Activated CD8-positive, alpha-beta T cell treated with anti-CD3 and anti-CD28 coated beads, Interleukin-2, amount 10 ng/mL, durations not matched to agents 7 days and 5 days (primary cell): ENCODE results near the gene HMGB2. TPM values are rescaled to one million over a fixed set of nuclear protein-coding genes. Genes with fewer than 3 reads are reported as not detected.

Experiments used
- ATAC-seq: fragments of 150-1000 bp; cut with Tn5 transposase; one replicate; pipeline ENCODE4 v1.10.0; 2021; ENCODE audit warnings: moderate library complexity
- CTCF ChIA-PET: fragments of 350-600 bp; sonication (Branson Sonifier 250); formaldehyde crosslinking; loops from one replicate; lab custom pipeline; 2021; ENCODE audit warnings: antibody characterized with exemption; lab: Charles Lee
- POLR2A ChIA-PET: fragments of 350-600 bp; sonication (Branson Sonifier 250); formaldehyde crosslinking; loops from one replicate; lab custom pipeline; 2021; ENCODE audit warnings: antibody characterized with exemption; lab: Charles Lee
- DNase-seq: peaks from one replicate; pipeline ENCODE4 v3.0.0-alpha.2; 2020
- H3K27ac Mint-ChIP-seq: one replicate; pipeline ENCODE4 v1.8.0; 2021; ENCODE audit warnings: mild to moderate bottlenecking, mixed read lengths
- H3K27me3 Mint-ChIP-seq: one replicate; pipeline ENCODE4 v1.8.0; 2021; ENCODE audit warnings: low read depth, mixed read lengths
- H3K36me3 Mint-ChIP-seq: one replicate; pipeline ENCODE4 v1.8.0; 2021; ENCODE audit warnings: low read depth, mixed read lengths
- H3K4me1 Mint-ChIP-seq: one replicate; pipeline ENCODE4 v1.8.0; 2021; ENCODE audit warnings: low read depth, mixed read lengths
- H3K4me3 Mint-ChIP-seq: one replicate; pipeline ENCODE4 v1.8.0; 2021; ENCODE audit warnings: mild to moderate bottlenecking, mixed read lengths
- H3K9me3 Mint-ChIP-seq: one replicate; pipeline ENCODE4 v1.8.0; 2022; ENCODE audit warnings: mixed read lengths; ENCODE audit not compliant: insufficient read depth
- total RNA-seq, 2 experiments: library from RNA; stranded (reverse); gene quantifications; one replicate each; pipeline ENCODE4 v1.2.3, GENCODE V29; 2021

The HMGB2 gene
- total RNA-seq, 2 experiments from 2014 or later = 861 to 891 TPM

DNA sequence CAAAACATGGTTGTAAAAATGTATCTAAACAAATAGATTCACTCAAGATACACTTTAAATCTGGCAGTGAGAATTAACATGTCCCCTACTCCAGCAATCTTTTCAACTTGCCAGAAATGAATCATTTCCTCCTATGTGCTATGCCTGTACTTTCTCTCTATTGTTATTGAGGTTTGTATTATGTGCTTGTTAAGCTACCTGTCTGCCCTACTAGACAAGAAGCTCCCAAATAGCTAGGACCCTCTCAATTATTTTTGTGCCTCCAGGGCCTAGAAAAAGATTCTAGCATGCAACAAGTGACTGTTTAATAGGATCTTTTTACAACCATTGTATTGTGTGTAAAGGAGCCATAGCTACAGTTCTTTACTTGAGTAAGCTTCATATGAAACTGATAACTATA, 33.1 kb upstream of the HMGB2 start:
- POLR2A ChIA-PET = interaction anchor here (0.5 to 9.4 kb wide), 2 partner anchors 33 to 129 kb away, joined by 4 to 329 read pairs; partner anchors contain the start of gene HMGB2
- ATAC-seq (no peak), DNase-seq (no peak)
- CTCF ChIA-PET = interaction anchor here (1.1 to 5.8 kb wide), 5 partner anchors 19 to 354 kb away, joined by 3 to 48 read pairs (median 4); partner anchors contain the start of gene HMGB2
- Mint-ChIP-seq H3K27ac (peak overlapping the region; percentile 35), H3K4me1 (peaks cover 31% of the 10 kb centered on the region), H3K9me3 (no peaks in the 10 kb centered on the region), H3K27me3 (no peaks in the 10 kb centered on the region), H3K36me3 (peaks cover 15% of the 10 kb centered on the region), H3K4me3 (peak overlapping the region; percentile 100)

DNA sequence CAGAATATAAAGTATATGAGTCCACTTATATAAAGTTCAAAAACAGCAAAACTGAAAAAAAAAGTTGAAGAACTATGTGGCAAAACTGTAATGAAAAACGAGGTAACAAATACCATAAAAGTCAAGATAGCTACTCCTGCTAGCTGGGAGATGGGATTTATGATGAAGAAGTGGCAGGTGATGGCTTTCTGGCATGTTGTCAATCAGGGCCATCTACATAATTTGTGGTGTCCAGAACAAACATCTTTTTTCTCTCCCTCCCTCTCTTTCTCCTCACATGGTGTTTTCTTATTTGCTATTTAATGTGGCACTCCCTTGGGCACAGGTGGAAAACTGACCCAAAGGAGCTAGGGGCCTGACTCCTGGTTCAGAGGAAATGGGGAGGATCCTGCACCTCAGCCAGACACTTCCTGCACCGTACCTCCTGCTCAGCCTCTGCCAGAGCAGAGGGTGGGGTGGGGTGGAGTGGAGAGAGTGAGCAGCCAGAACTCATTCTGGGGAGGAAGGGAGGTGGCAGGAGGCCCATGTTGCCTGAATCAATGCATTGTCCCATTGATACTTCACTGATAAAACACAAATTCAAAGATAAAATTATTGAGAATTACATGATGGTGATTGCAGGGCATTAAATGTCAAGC, 31.3 kb upstream of the HMGB2 start:
- Mint-ChIP-seq H3K4me1 (peaks cover 33% of the 10 kb centered on the region), H3K36me3 (peaks cover 11% of the 10 kb centered on the region), H3K27ac (no peak overlapping the region), H3K4me3 (peak overlapping the region; percentile 6), H3K9me3 (no peaks in the 10 kb centered on the region), H3K27me3 (no peaks in the 10 kb centered on the region)
- DNase-seq (peak; percentile 46), ATAC-seq (no peak)
- ChIA-PET CTCF (interaction anchor here (0.9 to 1.5 kb wide), 3 partner anchors 24 to 64 kb away, joined by 3 read pairs; no protein-coding TSS in a partner anchor), POLR2A (interaction anchor here (0.6 to 1.5 kb wide), 2 partner anchors 32 to 35 kb away, joined by 3 to 13 read pairs; partner anchors contain the start of gene HMGB2)

DNA sequence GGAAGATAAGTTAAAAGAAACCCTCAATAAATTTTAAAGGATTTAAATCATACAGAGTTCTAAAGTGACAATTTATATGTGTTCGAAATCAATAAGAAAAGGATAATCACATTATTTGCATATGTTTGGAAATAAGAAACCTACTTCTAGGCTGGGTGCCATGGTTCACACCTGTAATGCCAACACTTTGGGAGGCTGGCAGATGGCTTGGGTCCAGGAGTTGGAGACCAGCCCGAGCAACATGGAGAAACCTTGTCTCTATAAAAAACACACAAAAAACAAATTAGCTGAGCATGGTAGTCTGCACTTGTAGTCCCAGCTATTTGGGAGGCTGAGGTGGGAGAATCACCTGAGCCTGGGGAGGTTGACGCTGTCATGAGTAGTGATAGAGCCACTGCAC, 28.5 kb upstream of the HMGB2 start:
- no peak overlapping the region for H3K27ac Mint-ChIP-seq
- ChIA-PET CTCF (no interaction called here), POLR2A (interaction anchor here (0.6 kb wide), 1 partner anchor 29 kb away, joined by 3 read pairs; the partner anchor contains the start of gene HMGB2)
- peaks cover 3% of the 10 kb centered on the region for H3K27me3 Mint-ChIP-seq
- no peak for ATAC-seq
- no peak overlapping the region for H3K4me3 Mint-ChIP-seq
- no peak for DNase-seq
- peaks cover 10% of the 10 kb centered on the region for H3K36me3 Mint-ChIP-seq
- H3K9me3 Mint-ChIP-seq = no peaks in the 10 kb centered on the region
- H3K4me1 Mint-ChIP-seq = peaks cover 31% of the 10 kb centered on the region

DNA sequence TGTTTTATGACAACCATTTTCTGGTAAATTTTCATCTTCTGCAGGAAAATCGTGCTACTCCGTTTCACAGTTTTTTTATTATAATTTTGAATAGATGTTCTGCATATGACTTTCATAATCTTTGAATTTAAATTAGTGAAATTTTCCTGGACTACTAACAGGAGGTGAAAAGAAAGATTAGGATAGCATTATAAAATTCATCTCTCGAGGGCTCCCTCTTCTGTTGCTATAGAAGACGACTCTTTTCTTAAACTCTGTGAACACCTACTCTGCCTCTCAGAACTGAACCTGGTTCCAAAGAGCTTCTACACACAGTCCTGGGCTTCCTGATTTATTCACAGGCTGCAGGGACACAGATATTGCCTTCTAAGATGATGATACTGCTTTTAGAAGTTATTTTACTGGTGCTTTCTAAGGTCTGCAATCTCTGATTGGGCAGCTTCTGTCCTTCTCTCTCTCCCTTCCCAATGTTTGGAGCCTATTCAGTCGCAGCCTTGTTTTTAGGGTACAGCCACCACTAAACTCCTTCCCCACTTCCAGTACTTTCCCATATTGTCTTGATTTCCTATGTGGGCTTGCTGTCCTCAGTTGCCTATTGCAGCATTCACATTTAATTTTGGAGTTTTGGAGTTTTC, 26.5 kb upstream of the HMGB2 start:
- ATAC-seq (no peak), DNase-seq (no peak)
- Mint-ChIP-seq H3K36me3 (peaks cover 3% of the 10 kb centered on the region), H3K4me1 (peaks cover 16% of the 10 kb centered on the region), H3K4me3 (no peak overlapping the region), H3K27me3 (peaks cover 3% of the 10 kb centered on the region), H3K9me3 (no peaks in the 10 kb centered on the region), H3K27ac (no peak overlapping the region)
- ChIA-PET POLR2A (interaction anchor here (0.6 kb wide), 1 partner anchor 19 kb away, joined by 4 read pairs; no protein-coding TSS in a partner anchor), CTCF (interaction anchor here (0.8 to 2.7 kb wide), 9 partner anchors 11 to 347 kb away, joined by 3 to 10 read pairs (median 4); no protein-coding TSS in a partner anchor)

DNA sequence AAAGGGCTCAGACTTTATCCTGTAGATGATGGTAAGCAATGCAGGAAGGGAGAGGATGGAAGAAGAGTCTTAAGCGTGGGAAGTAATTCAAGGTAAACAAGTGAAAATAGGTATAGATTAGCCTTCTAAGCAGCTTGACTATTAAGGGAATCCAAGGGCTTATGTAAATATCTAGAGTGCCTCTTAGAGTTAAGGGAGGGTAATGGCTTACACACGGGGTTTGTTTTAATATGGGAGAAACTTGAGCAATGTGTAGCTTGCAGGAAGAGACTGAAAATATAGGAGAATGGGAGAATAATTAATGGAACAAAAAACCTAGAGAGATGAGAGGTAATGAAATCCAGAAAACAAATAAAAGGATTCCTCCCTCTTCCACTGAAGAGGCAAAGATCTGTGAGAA, 23.8 kb upstream of the HMGB2 start:
- Mint-ChIP-seq H3K4me1 (peaks cover 9% of the 10 kb centered on the region), H3K27me3 (peaks cover 11% of the 10 kb centered on the region), H3K9me3 (no peaks in the 10 kb centered on the region), H3K27ac (no peak overlapping the region), H3K4me3 (no peak overlapping the region), H3K36me3 (peaks cover 1% of the 10 kb centered on the region)
- no peak for DNase-seq
- CTCF ChIA-PET = interaction anchor here (1.3 to 3.3 kb wide), 2 partner anchors 23 to 39 kb away, joined by 4 to 8 read pairs; partner anchors contain the start of gene HMGB2
- POLR2A ChIA-PET = no interaction called here
- no peak for ATAC-seq

DNA sequence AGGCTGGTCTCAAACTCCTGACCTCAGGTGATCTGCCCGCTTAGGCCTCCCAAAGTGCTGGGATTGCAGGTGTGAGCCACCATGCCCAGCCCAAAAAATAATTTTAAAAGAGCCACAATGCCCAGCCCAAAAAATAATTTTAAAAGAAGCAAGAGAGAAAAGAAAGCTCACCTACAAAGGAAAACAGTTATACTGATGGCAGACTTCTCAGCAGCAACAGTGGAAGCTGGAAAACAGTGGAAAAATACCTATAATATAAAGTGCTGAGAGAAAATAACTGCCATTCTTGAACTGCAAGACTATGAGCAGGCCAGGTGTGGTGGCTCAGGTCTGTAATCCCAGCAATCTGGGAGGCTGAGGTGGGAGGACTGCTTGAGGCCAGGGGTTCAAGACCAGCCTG, 13.3 kb upstream of the HMGB2 start:
- ATAC-seq (no peak), DNase-seq (no peak)
- no peaks in the 10 kb centered on the region for H3K36me3 Mint-ChIP-seq
- no peak overlapping the region for H3K27ac Mint-ChIP-seq
- H3K9me3 Mint-ChIP-seq = no peaks in the 10 kb centered on the region
- H3K4me1 Mint-ChIP-seq = no peaks in the 10 kb centered on the region
- peaks cover 15% of the 10 kb centered on the region for H3K27me3 Mint-ChIP-seq
- POLR2A ChIA-PET = interaction anchor here (1.1 to 2.1 kb wide), 2 partner anchors 13 to 22 kb away, joined by 3 to 9 read pairs; partner anchors contain the start of gene HMGB2
- no peak overlapping the region for H3K4me3 Mint-ChIP-seq
- CTCF ChIA-PET = interaction anchor here (0.7 to 2.7 kb wide), 5 partner anchors 9 to 75 kb away, joined by 3 to 10 read pairs (median 4); no protein-coding TSS in a partner anchor

DNA sequence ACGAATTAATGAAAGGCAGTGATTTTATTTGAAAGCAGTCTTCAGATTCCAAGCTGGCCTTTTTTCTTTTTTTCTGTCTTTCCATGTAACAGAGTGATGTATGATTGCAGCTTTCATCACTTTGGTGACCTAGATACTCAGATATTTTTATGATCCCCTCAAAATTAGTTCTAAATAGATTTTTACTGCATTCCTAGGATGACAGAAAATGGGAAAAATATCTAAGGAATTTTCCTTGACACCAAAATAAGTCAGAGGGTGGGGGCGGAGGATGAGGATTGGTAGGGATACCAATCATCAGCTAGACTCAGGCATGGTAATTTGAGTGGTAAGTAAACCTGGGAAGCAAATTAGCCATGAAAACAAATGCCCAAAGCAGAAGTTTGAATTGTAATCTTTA, 11.9 kb upstream of the HMGB2 start:
- H3K27ac Mint-ChIP-seq = no peak overlapping the region
- ATAC-seq (no peak), DNase-seq (no peak)
- POLR2A ChIA-PET = interaction anchor here (2.1 kb wide), 1 partner anchor 12 kb away, joined by 9 read pairs; the partner anchor contains the start of gene HMGB2
- H3K27me3 Mint-ChIP-seq = peaks cover 17% of the 10 kb centered on the region
- CTCF ChIA-PET = interaction anchor here (2.7 kb wide), 1 partner anchor 44 kb away, joined by 10 read pairs; no protein-coding TSS in a partner anchor
- no peak overlapping the region for H3K4me3 Mint-ChIP-seq
- H3K9me3 Mint-ChIP-seq = no peaks in the 10 kb centered on the region
- H3K4me1 Mint-ChIP-seq = no peaks in the 10 kb centered on the region
- no peaks in the 10 kb centered on the region for H3K36me3 Mint-ChIP-seq

DNA sequence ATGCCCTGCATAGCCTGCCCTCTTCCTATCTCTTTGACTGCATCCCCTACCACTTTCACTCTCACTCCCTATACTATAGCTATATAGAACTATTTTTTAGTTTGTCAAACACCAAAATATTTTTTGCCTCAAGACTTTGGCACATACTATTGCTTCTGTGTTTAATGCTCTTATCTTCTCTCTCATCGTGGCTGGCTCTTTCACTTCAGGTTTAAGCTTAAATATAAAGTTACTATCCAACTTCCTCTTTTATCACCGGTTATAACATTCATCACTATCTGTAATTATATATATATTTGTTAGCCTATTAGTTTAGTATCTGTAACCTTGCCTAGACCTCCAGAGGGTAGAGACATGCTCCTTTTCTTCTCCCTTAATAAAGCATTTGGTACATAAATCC, 11.5 kb upstream of the HMGB2 start:
- no peak overlapping the region for H3K27ac Mint-ChIP-seq
- DNase-seq (no peak), ATAC-seq (no peak)
- CTCF ChIA-PET = interaction anchor here (1.0 to 2.7 kb wide), 2 partner anchors 15 to 44 kb away, joined by 4 to 10 read pairs; no protein-coding TSS in a partner anchor
- POLR2A ChIA-PET = interaction anchor here (2.1 kb wide), 1 partner anchor 12 kb away, joined by 9 read pairs; the partner anchor contains the start of gene HMGB2
- H3K4me3 Mint-ChIP-seq = no peak overlapping the region
- no peaks in the 10 kb centered on the region for H3K4me1 Mint-ChIP-seq
- no peaks in the 10 kb centered on the region for H3K36me3 Mint-ChIP-seq
- H3K27me3 Mint-ChIP-seq = peaks cover 19% of the 10 kb centered on the region
- H3K9me3 Mint-ChIP-seq = no peaks in the 10 kb centered on the region

DNA sequence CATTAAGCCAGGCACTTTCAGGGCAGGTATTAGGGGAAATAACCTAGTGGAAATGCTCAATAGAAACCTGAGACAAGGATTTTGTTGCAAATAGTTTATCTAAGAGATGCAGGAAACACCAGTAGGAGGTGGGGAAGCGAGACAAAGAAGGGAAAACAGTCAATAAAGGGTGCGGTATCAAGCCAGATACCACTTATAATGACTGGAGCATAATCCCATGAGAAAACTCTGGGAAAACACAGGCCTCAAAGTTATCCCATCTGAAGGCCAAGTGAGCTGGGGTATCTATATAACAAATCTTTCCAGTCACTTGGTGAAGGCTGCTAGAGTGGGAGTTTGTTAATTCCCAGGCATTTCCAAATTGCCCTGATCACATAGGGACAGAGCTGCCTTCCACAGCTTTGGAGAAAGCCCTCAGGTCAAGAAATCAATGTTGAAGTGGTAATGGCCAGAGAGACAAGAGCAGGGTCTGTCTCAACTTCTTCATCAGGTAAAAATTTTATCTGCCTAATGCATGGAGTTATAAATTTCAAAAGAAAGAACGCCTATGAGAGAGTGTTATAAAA, 9.8 kb upstream of the HMGB2 start:
- no peak for ATAC-seq

DNA sequence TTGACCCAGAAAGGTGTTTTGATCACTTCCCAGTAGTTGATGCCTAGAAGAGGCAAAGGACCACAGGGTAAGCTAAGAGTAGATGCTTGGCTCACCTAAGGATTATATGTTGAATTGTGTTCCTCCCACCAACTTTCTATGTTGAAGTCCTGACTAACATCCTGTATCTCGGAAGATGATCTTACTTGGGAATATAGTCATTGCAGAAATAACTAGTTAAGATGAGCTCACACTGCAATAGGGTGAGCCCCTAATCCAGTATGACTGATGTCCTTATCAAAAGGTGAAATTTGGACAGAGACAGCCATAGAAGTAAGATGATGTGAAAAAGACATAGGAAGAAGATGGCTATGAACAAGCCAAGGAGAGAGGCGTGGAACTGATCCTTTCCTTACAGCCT, 3.3 kb upstream of the HMGB2 start:
- DNase-seq = no peak
- Mint-ChIP-seq H3K4me1 (peaks cover 19% of the 10 kb centered on the region), H3K27ac (no peak overlapping the region), H3K9me3 (no peaks in the 10 kb centered on the region), H3K27me3 (peaks cover 5% of the 10 kb centered on the region), H3K4me3 (no peak overlapping the region), H3K36me3 (peaks cover 17% of the 10 kb centered on the region)
- no peak for ATAC-seq
- CTCF ChIA-PET = interaction anchor here (1.1 to 6.0 kb wide), 4 partner anchors 18 to 36 kb away, joined by 3 to 48 read pairs (median 4); partner anchors contain the start of gene SAP30
- POLR2A ChIA-PET = interaction anchor here (8.4 kb wide), 1 partner anchor 34 kb away, joined by 329 read pairs; the partner anchor contains the start of gene SAP30

More for the DNA sequence above, 9.8 kb upstream of the HMGB2 start:
- Mint-ChIP-seq H3K27me3 (peaks cover 13% of the 10 kb centered on the region), H3K36me3 (no peaks in the 10 kb centered on the region), H3K27ac (no peak overlapping the region), H3K4me3 (no peak overlapping the region), H3K4me1 (peaks cover 2% of the 10 kb centered on the region), H3K9me3 (no peaks in the 10 kb centered on the region)
- ChIA-PET POLR2A (interaction anchor here (0.7 kb wide), 1 partner anchor 15 kb away, joined by 3 read pairs; no protein-coding TSS in a partner anchor), CTCF (interaction anchor here (1.4 kb wide), 1 partner anchor 10 kb away, joined by 3 read pairs; no protein-coding TSS in a partner anchor)
- no peak for DNase-seq
